OCI-LY7 (cell line): ENCODE measurements around the gene SGTA.

ENCODE experiments used
- EZH2phosphoT487 ChIP-seq: fragments of 200-600 bp; sonication (generic); IDR thresholded peaks from 2 replicates; pipeline ENCODE4 v1.6.1; 2018; ENCODE audit warnings: low read depth, borderline replicate concordance, mild to moderate bottlenecking, mixed run types, antibody characterized with exemption, low read length, moderate library complexity, mixed read lengths
- TF ChIP-seq, protein P1 (sequence below): fragments of 200-600 bp; sonication (generic); conservative IDR thresholded peaks from 2 replicates; pipeline ENCODE4 v1.5.1; 2014; ENCODE audit warnings: mild to moderate bottlenecking, antibody characterized with exemption, low read length, moderate library complexity, mixed read lengths

DNA sequence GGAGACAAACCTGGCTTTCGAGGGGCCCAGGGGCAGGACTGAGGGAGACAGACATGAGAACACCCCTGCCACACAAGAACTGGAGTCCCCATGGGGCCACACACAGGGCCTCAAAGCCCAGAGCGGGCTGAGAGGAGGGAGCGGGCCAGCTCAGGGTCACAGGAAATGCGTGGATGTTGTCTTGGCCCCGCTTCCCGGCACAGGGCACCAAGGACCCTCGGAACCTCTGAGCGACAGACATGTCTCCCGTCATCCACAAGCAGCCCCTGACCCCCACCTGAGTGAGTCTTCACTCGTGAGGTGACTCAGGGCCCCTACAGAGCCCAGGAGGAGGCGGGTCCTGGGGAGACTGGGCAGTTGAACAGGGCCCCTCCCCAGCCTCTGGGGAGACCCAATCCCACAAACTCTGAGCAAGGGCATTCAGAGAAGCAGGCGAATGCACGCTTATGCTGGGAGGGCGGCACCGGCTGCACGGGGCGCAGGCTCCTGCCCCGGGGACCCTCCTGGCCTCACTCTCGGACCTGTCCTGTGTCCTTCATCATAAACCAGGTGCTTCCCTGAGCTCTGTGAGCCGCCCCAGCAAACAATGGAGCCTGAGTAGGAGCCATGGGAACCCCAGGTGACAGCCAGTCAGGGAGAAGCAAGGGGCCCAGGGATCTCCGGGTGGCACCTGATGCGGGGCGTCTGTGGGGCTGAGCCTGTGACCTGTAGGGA lies 20.1 kb downstream of the SGTA start:
- TF ChIP-seq EZH2phosphoT487: no peak
- TF ChIP-seq, protein P1, sequence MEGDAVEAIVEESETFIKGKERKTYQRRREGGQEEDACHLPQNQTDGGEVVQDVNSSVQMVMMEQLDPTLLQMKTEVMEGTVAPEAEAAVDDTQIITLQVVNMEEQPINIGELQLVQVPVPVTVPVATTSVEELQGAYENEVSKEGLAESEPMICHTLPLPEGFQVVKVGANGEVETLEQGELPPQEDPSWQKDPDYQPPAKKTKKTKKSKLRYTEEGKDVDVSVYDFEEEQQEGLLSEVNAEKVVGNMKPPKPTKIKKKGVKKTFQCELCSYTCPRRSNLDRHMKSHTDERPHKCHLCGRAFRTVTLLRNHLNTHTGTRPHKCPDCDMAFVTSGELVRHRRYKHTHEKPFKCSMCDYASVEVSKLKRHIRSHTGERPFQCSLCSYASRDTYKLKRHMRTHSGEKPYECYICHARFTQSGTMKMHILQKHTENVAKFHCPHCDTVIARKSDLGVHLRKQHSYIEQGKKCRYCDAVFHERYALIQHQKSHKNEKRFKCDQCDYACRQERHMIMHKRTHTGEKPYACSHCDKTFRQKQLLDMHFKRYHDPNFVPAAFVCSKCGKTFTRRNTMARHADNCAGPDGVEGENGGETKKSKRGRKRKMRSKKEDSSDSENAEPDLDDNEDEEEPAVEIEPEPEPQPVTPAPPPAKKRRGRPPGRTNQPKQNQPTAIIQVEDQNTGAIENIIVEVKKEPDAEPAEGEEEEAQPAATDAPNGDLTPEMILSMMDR: no peak
